IMR-90 (cell line): ENCODE data around the gene AMOTL1. TPM values are rescaled to one million over a fixed set of nuclear protein-coding genes. Genes with fewer than 3 reads are reported as not detected.

Experiments
- ATAC-seq: fragments of 200-7000 bp; cut with Tn5 transposase; 2 replicates; pipeline ENCODE4 v1.9.1; 2020; ENCODE audit warnings: low read depth, mild to moderate bottlenecking, moderate library complexity
- BruUV-seq: library from RNA; stranded (reverse); fragments of 400-500 nt; replicated peaks from 2 replicates; lab custom pipeline; 2021; lab: Mats Ljungman, UMichigan
- CTCF ChIA-PET: fragments of 300-600 bp; formaldehyde crosslinking; extraction: SDS; loops from one replicate; lab custom pipeline; 2021; ENCODE audit warnings: antibody characterized with exemption; lab: Yijun Ruan, JAX
- POLR2A ChIA-PET: fragments of 300-600 bp; sonication (Branson Sonifier 250); formaldehyde crosslinking; loops from one replicate; lab custom pipeline; 2022; ENCODE audit warnings: antibody characterized with exemption; ENCODE audit not compliant: unreplicated experiment; lab: Charles Lee
- DNase-seq: peaks from one replicate; pipeline ENCODE4 v3.0.0; 2013
- H2AFZ ChIP-seq: replicated peaks from 2 replicates; pipeline ENCODE3; 2013; ENCODE audit warnings: low read length, mild to moderate bottlenecking; ENCODE audit not compliant: poor library complexity
- H2AK5ac ChIP-seq: 2 replicates; pipeline ENCODE4 v1.6.1; 2013; ENCODE audit warnings: low read depth, low read length, inconsistent platforms
- H2AK9ac ChIP-seq: replicated peaks from 2 replicates; pipeline ENCODE3; 2013; ENCODE audit warnings: mild to moderate bottlenecking, low read depth, low read length, moderate library complexity; ENCODE audit not compliant: poor library complexity
- H2BK120ac ChIP-seq: 2 replicates; pipeline ENCODE4 v1.6.1; 2013; ENCODE audit warnings: low read depth, low read length, inconsistent platforms
- H2BK15ac ChIP-seq: 3 replicates; pipeline ENCODE4 v1.6.1; 2013; ENCODE audit warnings: low read depth, low read length, inconsistent platforms
- H2BK20ac ChIP-seq: 2 replicates; pipeline ENCODE4 v1.6.1; 2013; ENCODE audit warnings: low read depth, mild to moderate bottlenecking, inconsistent platforms, low read length, moderate library complexity
- H2BK5ac ChIP-seq: 2 replicates; pipeline ENCODE4 v1.6.1; 2013; ENCODE audit warnings: mild to moderate bottlenecking, low read depth, low read length, inconsistent platforms; ENCODE audit not compliant: poor library complexity, severe bottlenecking
- H3K14ac ChIP-seq: replicated peaks from 2 replicates; pipeline ENCODE4 v1.6.1; 2013; ENCODE audit warnings: low read depth, low read length, inconsistent platforms
- H3K18ac ChIP-seq: 2 replicates; pipeline ENCODE4 v1.6.1; 2013; ENCODE audit warnings: low read depth, low read length, control low read depth
- H3K23ac ChIP-seq: 2 replicates; pipeline ENCODE4 v1.6.1; 2013; ENCODE audit warnings: low read depth, low read length, inconsistent platforms
- H3K27ac ChIP-seq: 2 replicates; pipeline ENCODE4 v1.5.1; 2013; ENCODE audit warnings: mild to moderate bottlenecking, control low read depth, low read length; ENCODE audit not compliant: insufficient read depth
- H3K27me3 ChIP-seq: 2 replicates; pipeline ENCODE4 v1.6.1; 2013; ENCODE audit warnings: low read length; ENCODE audit not compliant: control insufficient read depth, insufficient read depth
- H3K36me3 ChIP-seq: 2 replicates; pipeline ENCODE4 v1.6.1; 2013; ENCODE audit warnings: low read length, mixed read lengths; ENCODE audit not compliant: control insufficient read depth, insufficient read depth
- H3K4ac ChIP-seq: 2 replicates; pipeline ENCODE4 v1.6.1; 2013; ENCODE audit warnings: low read depth, low read length, inconsistent platforms
- H3K4me1 ChIP-seq: 2 replicates; pipeline ENCODE4 v1.6.1; 2013; ENCODE audit warnings: low read length, mixed read lengths; ENCODE audit not compliant: control insufficient read depth, insufficient read depth
- H3K4me2 ChIP-seq: 2 replicates; pipeline ENCODE4 v1.6.1; 2013; ENCODE audit warnings: low read depth, mild to moderate bottlenecking, control low read depth, low read length, moderate library complexity
- H3K4me3 ChIP-seq: 2 replicates; pipeline ENCODE4 v1.5.1; 2013; ENCODE audit warnings: low read depth, mild to moderate bottlenecking, control low read depth, low read length, moderate library complexity; ENCODE audit not compliant: insufficient read depth
- H3K56ac ChIP-seq: 2 replicates; pipeline ENCODE4 v1.6.1; 2013; ENCODE audit warnings: low read length, inconsistent platforms; ENCODE audit not compliant: insufficient read depth; ENCODE audit errors: extremely low read depth
- H3K79me1 ChIP-seq, 2 experiments: 2 replicates each; pipeline ENCODE4 v1.6.1; 2013; ENCODE audit warnings: low read length in 2 of 2, inconsistent platforms in 1 of 2, low read depth in 1 of 2
- H3K9ac ChIP-seq: 2 replicates; pipeline ENCODE4 v1.6.1; 2013; ENCODE audit warnings: low read depth, low read length, control low read depth
- H3K9me1 ChIP-seq: 2 replicates; pipeline ENCODE4 v1.6.1; 2013; ENCODE audit warnings: low read length, inconsistent platforms; ENCODE audit not compliant: insufficient read depth
- H3K9me3 ChIP-seq: 2 replicates; pipeline ENCODE4 v1.6.1; 2013; ENCODE audit warnings: low read length; ENCODE audit not compliant: control insufficient read depth, insufficient read depth
- H4K20me1 ChIP-seq: 2 replicates; pipeline ENCODE4 v1.6.1; 2013; ENCODE audit warnings: low read length, inconsistent platforms; ENCODE audit not compliant: insufficient read depth
- H4K5ac ChIP-seq: 2 replicates; pipeline ENCODE4 v1.6.1; 2013; ENCODE audit warnings: mild to moderate bottlenecking, low read depth, low read length, control low read depth
- H4K8ac ChIP-seq, 2 experiments: 2 replicates each; pipeline ENCODE4 v1.6.1; 2013; ENCODE audit warnings: low read depth in 2 of 2, low read length in 2 of 2, control low read depth in 1 of 2, inconsistent platforms in 1 of 2
- H4K91ac ChIP-seq: 2 replicates; pipeline ENCODE4 v1.6.1; 2013; ENCODE audit warnings: low read depth, low read length, inconsistent platforms; ENCODE audit not compliant: insufficient read depth
- BHLHE40 ChIP-seq: fragments of 150-350 bp; IDR thresholded peaks from 2 replicates; pipeline ENCODE4 v1.6.1; 2016; ENCODE audit warnings: mild to moderate bottlenecking, low read depth, low read length
- CEBPB ChIP-seq: IDR thresholded peaks from 2 replicates; pipeline ENCODE4 v1.6.1; 2012; ENCODE audit warnings: low read depth, low read length, improper control_type of control experiment
- CHD1 ChIP-seq: IDR thresholded peaks from 2 replicates; pipeline ENCODE4 v1.6.1; 2012; ENCODE audit warnings: low read depth, low read length, improper control_type of control experiment
- FOS ChIP-seq: fragments of 150-350 bp; IDR thresholded peaks from 2 replicates; pipeline ENCODE4 v1.6.1; 2016; ENCODE audit warnings: low read depth, low read length
- MAFK ChIP-seq: IDR thresholded peaks from 2 replicates; pipeline ENCODE4 v1.6.1; 2012; ENCODE audit warnings: low read depth, low read length, improper control_type of control experiment
- MAZ ChIP-seq: IDR thresholded peaks from 2 replicates; pipeline ENCODE4 v1.6.1; 2012; ENCODE audit warnings: low read depth, mild to moderate bottlenecking, low read length, improper control_type of control experiment, moderate library complexity, borderline replicate concordance
- MXI1 ChIP-seq: IDR thresholded peaks from 2 replicates; pipeline ENCODE4 v1.6.1; 2012; ENCODE audit warnings: low read depth, mild to moderate bottlenecking, low read length, moderate library complexity, borderline replicate concordance
- NFE2L2 ChIP-seq: fragments of 150-350 bp; IDR thresholded peaks from 2 replicates; pipeline ENCODE4 v1.6.1; 2016; ENCODE audit warnings: low read depth, mild to moderate bottlenecking, low read length
- POLR2A ChIP-seq: IDR thresholded peaks from 2 replicates; pipeline ENCODE4 v1.6.1; 2012; ENCODE audit warnings: mild to moderate bottlenecking, low read depth, low read length
- RAD21 ChIP-seq: IDR thresholded peaks from 2 replicates; pipeline ENCODE4 v1.6.1; 2012; ENCODE audit warnings: low read length, improper control_type of control experiment
- RCOR1 ChIP-seq: IDR thresholded peaks from 2 replicates; pipeline ENCODE4 v1.6.1; 2012; ENCODE audit warnings: mild to moderate bottlenecking, low read length, improper control_type of control experiment; ENCODE audit not compliant: insufficient replicate concordance
- RFX5 ChIP-seq: IDR thresholded peaks from 2 replicates; pipeline ENCODE4 v1.8.0; 2012; ENCODE audit warnings: low read depth, mild to moderate bottlenecking, low read length, moderate library complexity
- SMC3 ChIP-seq: fragments of 150-350 bp; IDR thresholded peaks from 2 replicates; pipeline ENCODE4 v1.6.1; 2016; ENCODE audit warnings: low read depth, mild to moderate bottlenecking, antibody characterized with exemption, low read length, moderate library complexity
- WGBS, 2 experiments: methylation state at CpG; one replicate each; pipeline versions ENCODE4 v1.1.5 to v1.1.7; 2013; ENCODE audit warnings: missing lambda C conversion rate in 2 of 2; ENCODE audit not compliant: insufficient read length in 1 of 2; ENCODE audit errors: extremely low coverage in 2 of 2; 5-methylcytosine and 5-hydroxymethylcytosine counted together
- dilution Hi-C: fragments of 300-500 bp; cut with HindIII; formaldehyde crosslinking; loops from one replicate; pipeline ENCODE4 v1.14.3; 2018; ENCODE audit warnings: low sequenced_read_pairs; ENCODE audit not compliant: unreplicated experiment
- in situ Hi-C: fragments of 300-500 bp; cut with MboI; formaldehyde crosslinking; loops from 3 replicates; pipeline ENCODE4 v1.14.3; 2019; ENCODE audit warnings: low sequenced_read_pairs, inconsistent platforms, mixed read lengths
- intact Hi-C: fragments of 100-400 bp; cut with micrococcal nuclease; formaldehyde crosslinking; loops from 2 replicates; pipeline ENCODE4 v1.10.0; 2022
- polyA plus RNA-seq, 3 experiments: library from polyadenylated mRNA; depleted of rRNA; stranded (reverse); fragments of >200 nt; gene quantifications; 2 replicates each; pipeline ENCODE4 v1.2.3, GENCODE V29; 2012; ENCODE audit warnings: low replicate concordance in 1 of 3
- total RNA-seq: library from RNA; depleted of rRNA; stranded (reverse); fragments of >200 nt; gene quantifications from 2 replicates; pipeline ENCODE4 v1.2.3, GENCODE V29; 2012
- TF ChIP-seq, protein P1 (sequence below): fragments of 150-350 bp; IDR thresholded peaks from 2 replicates; pipeline ENCODE4 v1.6.1; 2016; ENCODE audit warnings: low read depth, mild to moderate bottlenecking, low read length, moderate library complexity, borderline replicate concordance
- TF ChIP-seq, protein P2 (sequence below): fragments of 150-350 bp; IDR thresholded peaks from 2 replicates; pipeline ENCODE4 v1.6.1; 2017; ENCODE audit warnings: mild to moderate bottlenecking, antibody characterized with exemption, low read length, low read depth

The AMOTL1 gene
- total and polyA plus RNA-seq, 2 of the 4 experiments (the other 2 are of a cell fraction): 18.6 to 49.5 TPM

DNA sequence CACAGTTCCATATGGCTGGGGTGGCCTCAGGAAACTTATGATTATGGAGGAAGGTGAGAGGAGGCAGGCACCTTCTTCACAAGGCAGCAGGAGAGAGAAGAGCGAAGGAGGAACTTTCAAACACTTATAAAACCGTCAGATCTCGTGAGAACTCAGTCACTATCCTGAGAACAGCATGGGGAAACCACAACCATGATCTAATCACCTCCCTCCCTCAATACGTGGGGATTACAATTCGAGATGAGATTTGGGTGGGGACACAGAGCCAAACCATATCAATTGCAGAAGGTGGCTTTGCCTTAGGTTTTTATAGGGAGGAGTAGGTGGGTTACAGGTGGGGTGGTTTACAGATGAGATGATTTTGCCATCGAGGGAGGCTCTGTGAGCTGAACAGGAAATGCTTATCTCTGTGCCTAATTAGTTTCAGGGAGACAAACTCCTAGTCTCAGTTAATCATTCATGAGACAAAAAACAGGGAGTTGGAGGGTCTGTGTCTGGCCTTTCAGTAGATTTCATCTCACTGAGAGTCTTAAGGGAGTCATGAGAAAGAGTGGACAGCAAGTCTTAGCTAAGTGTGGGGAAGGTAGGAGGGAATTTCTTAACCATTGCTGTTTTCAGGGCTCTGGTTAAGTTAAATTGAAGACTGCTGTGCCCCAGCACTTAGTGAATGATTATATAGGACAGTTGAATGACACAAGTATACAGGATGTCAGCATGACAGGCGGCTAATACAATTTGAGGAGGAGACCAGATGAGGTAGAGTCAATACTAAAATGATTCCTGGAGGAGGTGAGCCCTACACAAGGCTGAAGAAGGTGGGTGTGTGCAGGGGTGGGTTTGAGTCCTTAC lies 157.5 kb downstream of the AMOTL1 start:
- Histone ChIP-seq H3K4me2 (peak overlapping the region; percentile 0; the same call in 1 of the 2 replicates), H3K27ac (peak overlapping the region; percentile 73), H3K36me3 (no peaks in the 10 kb centered on the region), H3K56ac (peak overlapping the region; percentile 61; the same call in 1 of the 2 replicates), H3K4ac (peak overlapping the region; percentile 94), H3K79me1 (peaks cover 0 to 24% of the 10 kb centered on the region in 2 experiments; a peak in 2 of 4 replicates), H3K27me3 (no peaks in the 10 kb centered on the region), H2BK5ac (peak overlapping the region; percentile 96), H3K14ac (peak overlapping the region; percentile 86), H3K4me3 (no peak overlapping the region), H3K18ac (peak overlapping the region; percentile 87), H2AFZ (peak overlapping the region; percentile 34), H2BK15ac (peak overlapping the region; percentile 71; the same call in 2 of the 3 replicates), H4K91ac (peak overlapping the region; percentile 92), H3K9me3 (no peaks in the 10 kb centered on the region), H3K23ac (peak overlapping the region; percentile 77), H3K9me1 (peaks cover 45% of the 10 kb centered on the region), H3K9ac (peak overlapping the region; percentile 49), H2AK9ac (peak overlapping the region; percentile 56), H3K4me1 (peaks cover 36% of the 10 kb centered on the region), H4K20me1 (no peaks in the 10 kb centered on the region), H4K8ac (peak overlapping the region; percentile 58 to 61), H2BK120ac (peak overlapping the region; percentile 80), H4K5ac (peak overlapping the region; percentile 86), H2AK5ac (peak overlapping the region; percentile 93), H2BK20ac (peak overlapping the region; percentile 93)
- CTCF ChIA-PET: no interaction called here
- DNase-seq: no peak
- ATAC-seq: no peak
- dilution Hi-C loops (no loop called here), intact Hi-C loops (no loop called here), in situ Hi-C loops (loop anchor here (25.0 kb wide), 1 partner anchor 788 kb away; the partner anchor contains the start of gene PANX1)
- POLR2A ChIA-PET: no interaction called here
- BruUV-seq: no TSS peak
- WGBS, 2 experiments: 86% methylated on average over 1 of the region's 7 CpGs; no CpG with 5 or more reads in 1 of the 2 experiments
- no peak for TF ChIP-seq MXI1
- TF ChIP-seq MAFK: no peak
- TF ChIP-seq BHLHE40: no peak
- no peak for TF ChIP-seq POLR2A
- no peak for TF ChIP-seq RAD21
- no peak for TF ChIP-seq RCOR1
- TF ChIP-seq, protein P1, sequence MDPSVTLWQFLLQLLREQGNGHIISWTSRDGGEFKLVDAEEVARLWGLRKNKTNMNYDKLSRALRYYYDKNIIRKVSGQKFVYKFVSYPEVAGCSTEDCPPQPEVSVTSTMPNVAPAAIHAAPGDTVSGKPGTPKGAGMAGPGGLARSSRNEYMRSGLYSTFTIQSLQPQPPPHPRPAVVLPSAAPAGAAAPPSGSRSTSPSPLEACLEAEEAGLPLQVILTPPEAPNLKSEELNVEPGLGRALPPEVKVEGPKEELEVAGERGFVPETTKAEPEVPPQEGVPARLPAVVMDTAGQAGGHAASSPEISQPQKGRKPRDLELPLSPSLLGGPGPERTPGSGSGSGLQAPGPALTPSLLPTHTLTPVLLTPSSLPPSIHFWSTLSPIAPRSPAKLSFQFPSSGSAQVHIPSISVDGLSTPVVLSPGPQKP: no peak
- no peak for TF ChIP-seq FOS
- no peak for TF ChIP-seq CEBPB
- TF ChIP-seq, protein P2, sequence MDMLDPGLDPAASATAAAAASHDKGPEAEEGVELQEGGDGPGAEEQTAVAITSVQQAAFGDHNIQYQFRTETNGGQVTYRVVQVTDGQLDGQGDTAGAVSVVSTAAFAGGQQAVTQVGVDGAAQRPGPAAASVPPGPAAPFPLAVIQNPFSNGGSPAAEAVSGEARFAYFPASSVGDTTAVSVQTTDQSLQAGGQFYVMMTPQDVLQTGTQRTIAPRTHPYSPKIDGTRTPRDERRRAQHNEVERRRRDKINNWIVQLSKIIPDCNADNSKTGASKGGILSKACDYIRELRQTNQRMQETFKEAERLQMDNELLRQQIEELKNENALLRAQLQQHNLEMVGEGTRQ: no peak
- TF ChIP-seq SMC3: no peak
- TF ChIP-seq RFX5: no peak
- no peak for TF ChIP-seq MAZ
- no peak for TF ChIP-seq CHD1
- no peak for TF ChIP-seq NFE2L2
